CD4-positive, alpha-beta T cell treated with Interleukin-2 at 100 ng/mL for 4 hours (primary cell): ENCODE measurements around the gene GTF2H4.
"Not testable (repeated sequence)": the region's sequence is repeated elsewhere in the genome, so short reads cannot be mapped to it uniquely, and the experiment has no call there.

Source experiments
- DNase-seq: peaks from one replicate; pipeline ENCODE4 v3.0.0-alpha.2; 2020; ENCODE audit warnings: low spot score

The GTF2H4 gene

GRCh38 chr6:30924040-30924627 is 16.1 kb downstream of the GTF2H4 start:
- DNase-seq, result not testable (repeated sequence)

GRCh38 chr6:30926644-30927043 is 18.6 kb downstream of the GTF2H4 start:
- DNase-seq, result no peak

- not testable (repeated sequence) for DNase-seq
These were observed 19.1 kb downstream of the GTF2H4 start for GRCh38 chr6:30927080-30927479.

GRCh38 chr6:30928677-30929076 is 20.7 kb downstream of the GTF2H4 start:
- no peak for DNase-seq

- no peak for DNase-seq
These were observed 22.5 kb downstream of the GTF2H4 start for GRCh38 chr6:30930506-30930905.

- no peak for DNase-seq
These were observed 23.3 kb downstream of the GTF2H4 start for GRCh38 chr6:30931272-30931671.

- DNase-seq, result no peak
These were observed 24.1 kb downstream of the GTF2H4 start, which contains the start of gene SFTA2 for GRCh38 chr6:30931969-30932645. Gene SFTA2 (minus strand): TSS chr6:30932170. CDS start chr6:30932096, 74 bp downstream.

GRCh38 chr6:30932665-30933365 is 24.8 kb downstream of the GTF2H4 start:
- DNase-seq, result no peak

GRCh38 chr6:30935018-30935417 is 27.0 kb downstream of the GTF2H4 start:
- DNase-seq, result no peak

GRCh38 chr6:30937265-30937664 is 29.3 kb downstream of the GTF2H4 start:
- DNase-seq, result no peak

- DNase-seq, result no peak
These were observed 30.7 kb downstream of the GTF2H4 start for GRCh38 chr6:30938730-30939129.

- DNase-seq, result no peak
These were observed 31.5 kb downstream of the GTF2H4 start for GRCh38 chr6:30939473-30939872.

GRCh38 chr6:30940361-30940986 is 32.5 kb downstream of the GTF2H4 start, which contains the start of gene MUCL3:
Gene MUCL3 (plus strand): TSS chr6:30940973. CDS start chr6:30941000, 27 bp downstream.
- DNase-seq, result no peak

- DNase-seq, result no peak
These were observed 34.5 kb downstream of the GTF2H4 start for GRCh38 chr6:30942338-30943060.

- no peak for DNase-seq
These were observed 36.0 kb downstream of the GTF2H4 start for GRCh38 chr6:30944051-30944450.

- no peak for DNase-seq
These were observed 37.3 kb downstream of the GTF2H4 start for GRCh38 chr6:30945281-30945680.

GRCh38 chr6:30947231-30947630 is 39.2 kb downstream of the GTF2H4 start:
- no peak for DNase-seq

GRCh38 chr6:30948811-30949210 is 40.8 kb downstream of the GTF2H4 start:
- DNase-seq, result no peak

GRCh38 chr6:30951907-30952469 is 44.0 kb downstream of the GTF2H4 start:
- DNase-seq, result no peak

GRCh38 chr6:30954631-30955366 is 46.8 kb downstream of the GTF2H4 start:
- DNase-seq, result no peak
